ENCODE data around the gene CFAP210. TPM values are rescaled to one million over a fixed set of nuclear protein-coding genes. Genes with fewer than 3 reads are reported as not detected.

CFAP210 gene
- total and polyA plus RNA-seq, 10 of the 15 experiments (the other 5 are each of a cell fraction or from before 2014, with no cell fraction given) = not detected

GRCh38 chr2:169732583-169733358 lies 38.6 kb upstream of the CFAP210 start:
- H3K9ac ChIP-seq (ENCODE audit: control insufficient read depth, insufficient read depth, low read length) = peak overlapping the region; percentile 80; the same call in 1 of the 2 replicates
- H2AFZ ChIP-seq (ENCODE audit: control insufficient read depth, low read depth, low read length) = peak overlapping the region; percentile 63
- in situ Hi-C loops (cut with MboI) (no loop called here), intact Hi-C loops (cut with micrococcal nuclease; ENCODE audit: unreplicated experiment) (loop anchor here (2.0 kb wide), 1 partner anchor 38 kb away; the partner anchor contains the start of genes CFAP210 and PHOSPHO2)
- H3K4me1 ChIP-seq (ENCODE audit: control insufficient read depth, insufficient read depth, low read length) = peaks cover 8% of the 10 kb centered on the region
- FAIRE-seq = no peak
- H3K27me3 ChIP-seq (replicated peaks in 1 of 2; ENCODE audit: control insufficient read depth in 2 of 2, insufficient read depth in 2 of 2, low read length in 1 of 2) = no peaks in the 10 kb centered on the region
- no peaks in the 10 kb centered on the region for H3K36me3 ChIP-seq (ENCODE audit: control insufficient read depth in 2 of 2, insufficient read depth in 2 of 2, low read length in 1 of 2)
- H3K4me3 ChIP-seq = peak overlapping the region; percentile 74
- DNase-seq (ENCODE audit: low read depth, low spot score) = no peak
- CTCF ChIA-PET = interaction anchor here (2.1 kb wide), 1 partner anchor 33 kb away, joined by 5 read pairs; no protein-coding TSS in a partner anchor
- no peaks in the 10 kb centered on the region for H3K9me3 ChIP-seq (replicated peaks; ENCODE audit: control insufficient read depth, insufficient read depth, low read length)
- peak overlapping the region; percentile 56 for H3K4me2 ChIP-seq (ENCODE audit: control insufficient read depth, insufficient read depth)
- POLR2A ChIA-PET = interaction anchor here (1.0 to 1.3 kb wide), 2 partner anchors 10 to 36 kb away, joined by 3 to 5 read pairs; no protein-coding TSS in a partner anchor
- peak; percentile 19 for ATAC-seq
- SMC1A ChIA-PET (ENCODE audit: uncharacterized antibody, unreplicated experiment) = interaction anchor here (1.1 to 4.1 kb wide), 5 partner anchors 10 to 38 kb away, joined by 3 to 19 read pairs (median 3); partner anchors contain the start of genes CFAP210 and PHOSPHO2
- TF ChIP-seq BCL11A (IDR thresholded peaks at IDR 0.05; ENCODE audit: low read depth, low read length) (no peak), ZBTB40 (IDR thresholded peaks at IDR 0.05; ENCODE audit: borderline replicate concordance) (no peak), NRF1 (conservative IDR thresholded peaks at IDR 0.05; ENCODE audit: low read depth, low read length) (no peak), RUNX3 (IDR thresholded peaks at IDR 0.05; ENCODE audit: low read length) (peak; percentile 41; the same call in 1 of the 2 replicates)
- H3K27ac ChIP-seq (ENCODE audit: control insufficient read depth, insufficient read depth) = no peak overlapping the region
- WGBS (ENCODE audit: insufficient coverage, insufficient replicate concordance, low lambda C conversion rate, missing lambda C conversion rate) = 56% methylated on average over 13 of the region's 13 CpGs
- H4K20me1 ChIP-seq (ENCODE audit: control insufficient read depth, insufficient read depth) = no peaks in the 10 kb centered on the region
- no TSS peak for BruUV-seq (replicated peaks)
- H3K79me2 ChIP-seq (ENCODE audit: control insufficient read depth, insufficient read depth, low read length) = peaks cover 11% of the 10 kb centered on the region
- RAD21 ChIA-PET (ENCODE audit: unreplicated experiment) = interaction anchor here (0.9 to 1.3 kb wide), 3 partner anchors 12 to 165 kb away, joined by 3 read pairs; no protein-coding TSS in a partner anchor

All from GM12878 (cell line).